Esophagus mucosa (tissue), 1 donor: ENCODE results near the gene FAM174C. TPM values are rescaled to one million over a fixed set of nuclear protein-coding genes. Genes with fewer than 3 reads are reported as not detected.

Experiments
- ATAC-seq: fragments of 200-7000 bp; cut with Tn5 transposase; one replicate; pipeline ENCODE4 v1.9.1; 2020
- total RNA-seq: library from RNA; stranded (reverse); gene quantifications from one replicate; pipeline ENCODE4 v1.2.4, GENCODE V29; 2023
- donor health status: DM: yes; HTN: yes; CAD: no.

FAM174C gene
- total RNA-seq, result 41.2 TPM

DNA sequence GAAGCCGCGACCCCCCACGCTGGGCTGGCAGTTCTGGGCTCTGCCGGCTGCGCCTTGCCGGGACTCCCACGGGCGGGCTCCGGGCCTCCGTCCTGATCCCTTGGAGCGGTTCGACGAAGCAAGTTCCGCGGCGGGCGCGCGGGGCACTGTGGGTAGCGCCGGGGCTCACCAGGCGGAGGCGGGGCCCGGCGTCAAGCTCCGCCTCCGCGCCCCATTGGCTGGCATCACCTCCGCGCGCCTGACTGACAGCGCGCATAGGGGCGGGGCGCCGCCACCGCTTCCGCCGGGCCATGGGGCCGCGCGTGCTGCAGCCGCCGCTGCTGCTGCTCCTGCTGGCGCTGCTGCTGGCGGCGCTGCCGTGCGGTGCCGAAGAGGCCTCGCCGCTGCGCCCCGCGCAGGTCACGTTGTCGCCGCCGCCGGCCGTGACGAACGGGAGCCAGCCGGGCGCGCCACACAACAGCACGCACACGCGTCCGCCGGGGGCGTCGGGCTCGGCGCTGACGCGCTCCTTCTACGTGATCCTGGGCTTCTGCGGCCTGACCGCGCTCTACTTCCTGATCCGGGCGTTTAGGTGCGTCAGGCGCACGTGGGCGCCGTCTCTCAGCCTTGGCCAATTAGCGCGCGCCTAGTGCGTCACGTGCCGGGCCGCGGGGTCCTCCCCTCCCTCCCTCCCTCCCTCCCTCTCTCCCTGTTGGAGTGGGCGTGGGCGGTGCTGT lies at the start of gene FAM174C:
Gene FAM174C (plus strand): TSS at position 271 of the 716 bp plus-strand sequence. CDS start 20 bp downstream, at position 291.
- ATAC-seq, result peak; percentile 80

DNA sequence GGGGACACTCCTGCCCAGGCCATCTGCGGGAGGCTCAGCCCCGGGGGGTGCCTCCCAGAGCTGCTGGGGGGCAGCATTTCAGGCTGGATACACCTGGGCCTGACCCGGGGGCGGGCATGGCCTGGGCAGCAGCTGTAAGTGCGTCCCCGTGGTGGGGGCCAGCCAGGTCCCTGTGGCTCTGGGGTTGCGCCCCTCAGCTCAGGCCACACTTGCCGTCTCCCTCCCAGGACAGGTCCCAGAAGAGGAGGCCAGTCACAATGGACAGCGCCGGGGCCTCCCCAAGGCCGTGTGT lies 49.2 kb upstream of the FAM174C start:
- ATAC-seq, result no peak

DNA sequence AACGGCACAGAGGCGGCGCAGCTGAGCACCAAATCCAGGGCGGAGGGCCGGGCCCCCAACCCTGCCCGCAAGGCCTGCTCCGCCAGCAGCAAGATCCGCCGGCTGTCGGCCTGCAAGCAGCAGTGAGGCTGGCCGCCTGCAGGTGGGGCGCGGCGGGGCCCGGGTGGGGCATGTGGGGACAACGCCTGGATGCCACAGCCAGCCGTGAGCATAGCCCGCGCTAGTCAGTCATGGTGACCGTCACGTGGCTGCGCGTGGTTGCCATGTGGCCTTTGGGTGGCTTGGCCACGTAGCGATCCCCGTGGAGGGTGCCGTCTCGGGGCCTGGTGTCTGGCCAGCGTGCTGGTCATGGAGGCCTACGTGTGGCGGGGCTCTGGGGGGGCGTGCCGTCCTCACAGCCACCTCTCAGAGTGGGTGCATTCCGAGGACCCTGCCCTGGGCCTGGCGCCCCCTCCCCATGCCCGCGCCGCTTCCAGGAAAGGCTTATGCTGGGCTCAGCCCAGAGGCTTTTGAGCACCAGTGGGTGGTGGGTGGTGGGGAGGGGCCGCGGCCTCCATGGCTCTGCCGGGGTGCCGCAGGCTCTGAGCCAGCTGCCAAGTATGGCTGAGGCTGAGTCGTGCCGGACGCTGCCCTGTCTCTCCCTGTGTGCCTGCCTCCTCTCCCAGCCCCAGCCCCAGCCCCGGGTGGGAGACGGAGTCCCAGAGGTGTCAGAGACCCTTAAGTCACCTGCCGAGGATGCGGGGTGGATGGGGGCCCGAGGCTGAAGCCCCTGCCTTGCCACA lies 48.6 kb upstream of the FAM174C start:
- no peak for ATAC-seq

DNA sequence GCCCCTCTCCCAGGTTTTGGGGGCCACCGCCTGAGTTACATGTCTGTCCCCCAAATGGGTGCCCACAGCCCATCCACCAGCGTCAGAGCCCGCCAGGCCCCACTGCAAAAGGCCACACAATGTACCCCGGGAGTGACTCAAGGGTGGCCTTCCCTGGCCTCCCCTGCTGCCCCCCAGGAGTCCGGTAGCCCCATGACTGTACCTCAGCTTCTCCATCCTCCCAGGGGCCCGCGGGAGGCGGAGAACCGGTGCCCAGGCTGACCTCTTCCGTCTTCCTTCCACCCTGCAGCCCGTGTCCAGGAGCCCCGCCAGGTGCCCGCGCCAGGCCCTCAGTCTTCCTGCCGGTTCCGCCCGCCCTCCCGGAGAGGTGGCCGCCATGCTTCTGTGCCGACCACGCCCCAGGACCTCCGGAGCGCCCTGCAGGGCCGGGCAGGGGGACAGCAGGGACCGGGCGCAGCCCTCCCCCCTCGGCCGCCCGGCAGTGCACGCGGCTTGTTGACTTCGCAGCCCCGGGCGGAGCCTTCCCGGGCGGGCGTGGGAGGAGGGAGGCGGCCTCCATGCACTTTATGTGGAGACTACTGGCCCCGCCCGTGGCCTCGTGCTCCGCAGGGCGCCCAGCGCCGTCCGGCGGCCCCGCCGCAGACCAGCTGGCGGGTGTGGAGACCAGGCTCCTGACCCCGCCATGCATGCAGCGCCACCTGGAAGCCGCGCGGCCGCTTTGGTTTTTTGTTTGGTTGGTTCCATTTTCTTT lies 47.9 kb upstream of the FAM174C start:
- no peak for ATAC-seq

DNA sequence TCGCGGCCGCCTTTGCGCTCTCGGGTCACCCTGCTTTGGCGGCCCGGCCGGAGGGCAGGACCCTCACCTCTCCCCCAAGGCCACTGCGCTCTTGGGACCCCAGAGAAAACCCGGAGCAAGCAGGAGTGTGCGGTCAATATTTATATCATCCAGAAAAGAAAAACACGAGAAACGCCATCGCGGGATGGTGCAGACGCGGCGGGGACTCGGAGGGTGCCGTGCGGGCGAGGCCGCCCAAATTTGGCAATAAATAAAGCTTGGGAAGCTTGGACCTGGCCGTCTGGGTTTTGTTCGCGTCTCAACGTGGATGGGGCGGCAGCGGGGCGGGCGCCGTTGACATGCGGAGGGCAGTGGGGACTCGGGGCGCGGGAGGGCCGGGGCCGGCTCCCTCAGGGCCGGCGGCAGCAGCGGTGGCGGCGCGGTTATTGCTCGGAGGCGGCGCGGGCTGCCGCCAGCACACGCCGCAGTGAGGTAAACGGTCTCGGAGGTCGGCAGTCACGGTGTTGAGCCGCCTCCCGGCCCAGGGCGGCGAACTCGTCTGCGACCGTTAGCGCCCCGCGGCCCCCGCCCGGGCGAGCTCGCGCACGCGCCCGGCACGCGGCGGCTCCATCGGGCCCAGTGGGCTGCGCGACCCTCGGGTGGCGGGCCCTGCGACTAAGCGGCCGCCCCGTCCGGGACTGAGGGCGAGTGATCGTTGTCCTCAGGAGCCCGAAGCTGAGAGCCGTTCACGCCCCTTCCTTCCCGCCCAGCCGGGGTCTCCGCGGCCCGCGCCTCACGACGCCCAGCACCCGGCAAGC lies 47.0 kb upstream of the FAM174C start:
- no peak for ATAC-seq

DNA sequence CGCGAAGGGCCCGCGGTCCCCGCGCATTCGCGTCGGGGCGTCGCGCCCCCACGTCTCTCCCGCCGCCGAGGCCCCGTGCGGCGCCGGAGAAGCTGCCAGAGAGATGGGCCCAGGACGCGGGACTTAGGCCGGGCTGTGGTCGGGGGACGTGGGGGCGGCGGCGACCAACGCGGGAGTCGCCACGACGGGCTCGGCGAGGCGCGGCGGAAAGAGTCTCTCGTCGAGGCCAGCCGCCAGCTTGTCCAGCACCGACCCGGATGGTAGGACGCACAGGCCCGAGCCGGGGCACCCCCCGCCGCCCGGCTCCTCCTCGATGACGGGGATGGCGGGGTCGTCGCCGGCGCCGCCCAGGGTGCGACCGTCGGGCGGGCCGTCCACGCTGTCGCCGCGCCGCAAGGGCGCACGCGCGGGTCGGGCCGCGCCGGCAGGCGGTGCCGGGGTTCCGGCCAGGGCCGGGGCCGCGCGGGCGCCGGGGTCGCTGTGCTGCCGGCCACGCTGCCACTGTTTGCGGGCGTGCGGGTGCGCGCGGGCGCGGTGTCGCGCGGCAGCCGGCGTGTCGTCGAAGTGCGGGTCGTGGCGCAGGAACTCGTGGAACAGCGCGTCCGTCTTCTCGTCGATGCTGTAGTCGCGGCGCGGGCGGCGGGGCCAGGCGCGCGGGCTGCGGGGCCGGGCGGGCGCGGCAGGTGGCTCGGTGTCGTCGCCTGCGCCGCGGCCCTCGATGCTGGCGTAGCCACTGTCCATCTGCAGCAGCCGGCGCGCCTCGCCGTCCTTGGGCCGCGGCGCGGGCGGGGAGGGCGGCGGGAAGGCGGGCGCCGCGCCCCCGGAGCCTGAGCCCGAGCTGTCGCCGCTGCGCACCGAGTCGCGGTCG lies 46.0 kb upstream of the FAM174C start:
- ATAC-seq, result no peak

DNA sequence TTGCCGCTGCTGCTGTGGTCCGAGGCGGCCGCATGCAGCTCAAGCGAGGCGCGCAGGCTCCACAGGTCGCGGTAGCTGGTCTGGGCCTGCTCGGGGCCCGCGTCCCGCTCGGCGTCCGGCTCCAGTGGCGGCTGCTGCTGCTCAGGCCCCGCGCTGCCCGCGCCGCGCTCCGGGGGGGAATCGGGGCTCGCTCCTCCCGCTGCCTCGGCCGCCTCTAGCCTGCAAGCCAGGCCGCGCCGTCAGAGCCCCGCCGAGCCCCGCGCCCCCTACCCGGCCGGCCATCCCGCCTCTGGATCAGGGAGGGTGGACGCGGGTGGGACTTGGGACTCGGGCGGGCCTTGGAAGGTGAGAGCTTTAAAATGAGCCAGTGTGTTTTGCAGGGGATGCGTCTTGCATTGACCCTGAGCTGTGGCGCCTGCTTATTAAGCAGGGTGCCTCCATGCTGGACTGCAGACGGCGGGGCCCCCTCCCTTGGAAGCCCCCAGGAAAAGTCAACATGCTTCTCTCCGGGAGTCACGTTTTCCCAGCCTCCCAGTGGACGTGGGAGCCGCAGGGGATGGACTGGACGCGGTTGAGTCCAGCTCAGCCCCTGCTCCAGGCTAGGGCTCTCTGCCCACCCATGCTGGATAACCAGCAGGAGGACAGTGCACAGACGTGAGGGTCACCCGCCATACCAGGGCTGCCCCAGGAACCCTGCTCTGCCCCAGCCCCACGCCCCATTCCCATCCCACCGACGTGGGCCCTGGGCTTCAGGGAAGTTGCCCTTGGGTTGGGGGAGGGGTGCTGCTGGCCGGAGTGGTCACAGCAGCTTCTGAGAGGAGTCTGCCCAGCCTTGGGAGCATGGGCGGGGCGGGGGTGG lies 45.2 kb upstream of the FAM174C start:
- no peak for ATAC-seq

DNA sequence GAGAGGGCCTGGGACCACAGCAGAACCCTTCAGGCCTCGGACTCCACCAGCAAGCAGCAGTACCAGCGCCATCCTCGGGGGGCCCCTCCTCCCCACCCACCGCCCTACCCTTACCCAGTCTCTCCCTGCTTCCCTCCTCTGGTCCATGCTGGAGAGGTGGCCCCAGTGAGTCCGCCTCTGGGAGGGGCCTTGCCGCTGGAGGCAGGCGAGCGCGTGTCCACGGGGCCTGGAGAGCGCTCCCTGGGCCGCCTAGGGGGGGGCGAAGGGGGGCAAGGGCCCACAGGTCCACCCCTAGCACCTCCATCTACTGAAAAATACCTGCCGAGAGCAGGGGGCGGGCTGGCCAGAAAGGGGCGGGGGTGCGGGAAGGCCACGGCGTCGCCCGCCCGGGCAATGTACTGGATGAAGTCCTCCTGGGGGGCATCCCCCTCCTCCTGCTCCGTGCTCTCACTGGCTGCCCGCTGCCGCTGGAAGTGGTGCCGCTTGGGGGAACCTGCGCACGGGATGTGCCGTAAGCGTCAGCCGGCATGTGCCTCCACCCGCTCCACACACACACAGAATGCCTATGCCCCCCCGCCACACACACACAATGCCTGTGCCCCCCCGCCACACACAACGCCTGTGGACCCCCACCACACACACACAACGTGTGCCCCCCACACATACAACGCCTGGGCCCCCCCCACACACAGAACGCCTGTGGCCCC lies 44.4 kb upstream of the FAM174C start:
- no peak for ATAC-seq

DNA sequence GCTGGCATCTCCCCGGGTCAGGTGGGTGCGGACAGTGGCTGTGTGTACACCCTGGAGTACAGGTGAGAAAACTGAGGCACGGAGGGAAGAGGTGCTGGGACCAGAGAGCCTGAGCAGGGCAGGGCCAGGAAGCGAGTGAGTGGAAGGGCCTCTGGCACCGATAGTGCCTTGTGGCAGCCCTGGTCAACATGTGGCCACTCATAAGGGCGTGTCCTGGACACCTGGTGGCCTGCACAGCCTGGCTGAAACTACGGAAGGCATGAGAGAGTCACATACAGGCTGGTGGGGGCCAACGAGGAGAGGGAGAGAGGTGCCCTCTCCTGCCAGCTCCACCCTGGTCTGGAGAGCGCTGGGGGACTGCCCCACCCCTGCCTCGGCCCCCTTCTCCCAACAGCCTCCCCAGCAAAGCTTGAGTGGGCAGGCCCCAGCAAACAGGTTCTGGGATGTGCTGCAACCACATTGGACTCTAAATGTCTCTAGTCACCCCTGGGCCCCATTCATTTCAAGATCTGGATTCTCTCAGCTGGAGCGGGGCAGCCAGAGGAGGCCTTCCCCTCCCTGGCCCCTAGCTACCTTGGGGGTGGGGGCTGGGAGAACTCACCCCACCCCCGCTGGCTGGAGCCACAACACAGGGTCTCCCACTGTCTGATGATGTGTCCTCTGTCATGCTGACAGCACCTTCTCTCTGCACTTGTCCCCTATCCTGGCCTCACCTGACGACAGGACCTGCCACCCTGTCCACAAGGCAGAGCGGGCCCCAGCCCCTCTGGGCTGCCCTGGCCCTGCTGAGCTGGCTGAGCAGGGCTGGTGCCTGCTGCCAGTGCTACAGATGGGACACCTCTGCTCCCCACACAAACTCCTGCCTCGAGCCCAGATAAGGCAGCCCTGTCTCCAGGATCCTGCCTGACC lies 43.3 kb upstream of the FAM174C start:
- peak; percentile 21 for ATAC-seq

DNA sequence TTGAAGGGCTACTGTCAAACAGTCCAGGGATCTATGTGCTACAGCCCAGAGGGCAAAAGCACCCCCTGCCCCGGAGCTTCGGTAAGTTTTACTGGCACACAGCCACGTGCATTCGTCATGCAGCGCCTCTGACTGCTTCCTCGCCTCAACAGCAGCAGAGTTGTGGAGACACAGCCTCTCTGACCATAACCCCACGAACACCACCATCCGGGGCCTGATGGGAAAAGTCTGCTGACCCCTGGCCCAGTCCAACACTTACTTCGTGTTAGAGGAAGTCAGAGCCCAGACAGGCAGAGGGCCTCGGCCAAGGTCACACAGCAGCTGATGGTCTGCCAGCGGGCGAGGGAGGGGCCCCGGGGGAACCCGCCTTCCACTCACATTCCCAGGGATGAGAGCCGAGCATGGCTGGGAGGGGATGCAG lies 42.7 kb upstream of the FAM174C start:
- peak; percentile 2 for ATAC-seq

DNA sequence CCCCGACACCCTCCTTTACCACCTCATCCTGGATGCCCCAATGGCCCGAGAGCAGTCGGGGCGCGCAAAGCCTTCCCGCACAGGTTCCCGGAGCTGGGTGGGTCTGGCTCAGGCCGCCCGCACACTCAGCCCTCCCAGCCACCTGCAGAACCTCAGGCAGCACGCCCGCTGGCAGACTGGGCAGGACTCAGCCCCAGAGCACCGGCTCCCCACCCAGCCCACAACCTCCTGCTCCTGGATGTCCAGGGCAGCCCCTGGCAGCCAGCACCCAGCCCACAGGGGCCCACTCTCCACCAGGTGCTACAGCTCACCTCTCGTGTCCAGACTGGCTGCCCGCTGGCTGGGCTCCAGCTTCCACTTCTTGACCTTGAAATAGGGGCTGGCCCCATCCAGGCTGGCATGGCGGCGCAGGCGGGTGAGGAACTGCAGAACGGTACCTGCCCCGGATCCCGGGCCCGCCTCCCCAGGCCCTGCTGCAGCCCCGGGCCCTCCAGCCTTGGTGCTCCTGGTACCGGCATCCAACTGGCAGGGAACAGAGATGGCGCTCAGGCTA lies 42.1 kb upstream of the FAM174C start:
- ATAC-seq, result no peak

DNA sequence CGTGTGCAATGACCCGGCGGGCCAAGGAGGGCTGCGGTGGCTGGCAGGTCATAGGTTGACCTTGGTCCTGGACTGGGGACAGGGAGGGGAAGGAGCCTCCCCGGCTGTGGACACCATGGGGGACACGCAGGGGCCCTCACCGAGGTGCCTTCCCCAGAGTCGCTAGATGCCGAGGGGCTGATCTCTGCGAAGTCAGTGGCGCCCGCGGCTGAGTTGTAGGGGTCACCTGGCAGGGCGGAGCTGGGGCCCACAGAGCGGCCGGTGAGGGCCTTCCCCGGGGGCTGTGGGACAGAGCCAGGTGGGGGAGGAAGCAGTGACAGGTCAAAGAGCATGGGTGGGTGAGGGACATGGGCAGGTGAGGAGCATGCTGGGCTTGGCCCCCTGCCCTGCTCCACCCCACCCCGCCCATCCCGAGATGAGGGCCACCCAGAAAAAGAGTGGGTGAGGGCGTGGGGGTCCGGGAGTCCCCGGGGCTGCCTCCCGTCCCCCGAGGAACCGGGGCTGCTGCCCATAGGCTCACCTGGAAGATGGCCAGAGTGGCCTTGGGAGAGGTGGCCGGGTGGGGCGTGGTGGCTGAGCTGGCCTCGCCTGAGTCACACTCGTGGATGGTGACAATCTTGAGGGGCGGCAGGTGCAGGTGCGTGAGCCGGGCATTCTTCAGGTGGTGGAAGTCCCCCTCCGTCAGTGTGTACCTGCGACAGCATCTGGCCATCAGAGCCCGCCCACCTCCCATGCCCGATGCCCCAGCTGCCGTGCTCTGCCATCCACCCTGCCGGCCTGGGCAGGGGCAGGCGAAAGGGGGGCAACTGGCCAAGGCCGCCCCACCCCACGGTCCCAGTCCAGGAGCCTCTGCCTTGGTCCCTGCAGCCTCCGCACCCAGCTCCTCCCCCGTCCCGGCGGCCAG lies 41.0 kb upstream of the FAM174C start:
- ATAC-seq, result no peak

DNA sequence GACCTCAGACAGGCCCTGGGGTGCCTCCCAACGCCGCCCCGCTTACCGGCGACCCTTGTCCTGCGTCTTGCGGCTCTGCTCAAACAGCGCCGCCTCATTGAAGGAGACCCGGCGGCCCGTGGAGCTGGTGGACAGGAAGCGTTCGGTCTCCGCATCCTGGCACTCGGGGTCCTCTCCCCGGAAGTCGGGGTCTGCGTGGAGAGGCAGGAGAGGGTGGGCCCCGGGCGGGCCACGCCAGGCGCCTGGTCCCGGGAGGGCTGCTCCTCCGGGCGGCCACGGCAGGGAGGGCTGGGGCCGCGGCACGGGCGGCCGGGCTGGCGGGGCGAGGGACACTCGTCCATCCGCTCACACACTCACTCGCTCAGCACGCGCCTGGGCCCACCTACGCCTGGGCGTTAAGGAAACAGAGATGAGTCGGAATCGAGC lies 40.4 kb upstream of the FAM174C start:
- ATAC-seq, result no peak

DNA sequence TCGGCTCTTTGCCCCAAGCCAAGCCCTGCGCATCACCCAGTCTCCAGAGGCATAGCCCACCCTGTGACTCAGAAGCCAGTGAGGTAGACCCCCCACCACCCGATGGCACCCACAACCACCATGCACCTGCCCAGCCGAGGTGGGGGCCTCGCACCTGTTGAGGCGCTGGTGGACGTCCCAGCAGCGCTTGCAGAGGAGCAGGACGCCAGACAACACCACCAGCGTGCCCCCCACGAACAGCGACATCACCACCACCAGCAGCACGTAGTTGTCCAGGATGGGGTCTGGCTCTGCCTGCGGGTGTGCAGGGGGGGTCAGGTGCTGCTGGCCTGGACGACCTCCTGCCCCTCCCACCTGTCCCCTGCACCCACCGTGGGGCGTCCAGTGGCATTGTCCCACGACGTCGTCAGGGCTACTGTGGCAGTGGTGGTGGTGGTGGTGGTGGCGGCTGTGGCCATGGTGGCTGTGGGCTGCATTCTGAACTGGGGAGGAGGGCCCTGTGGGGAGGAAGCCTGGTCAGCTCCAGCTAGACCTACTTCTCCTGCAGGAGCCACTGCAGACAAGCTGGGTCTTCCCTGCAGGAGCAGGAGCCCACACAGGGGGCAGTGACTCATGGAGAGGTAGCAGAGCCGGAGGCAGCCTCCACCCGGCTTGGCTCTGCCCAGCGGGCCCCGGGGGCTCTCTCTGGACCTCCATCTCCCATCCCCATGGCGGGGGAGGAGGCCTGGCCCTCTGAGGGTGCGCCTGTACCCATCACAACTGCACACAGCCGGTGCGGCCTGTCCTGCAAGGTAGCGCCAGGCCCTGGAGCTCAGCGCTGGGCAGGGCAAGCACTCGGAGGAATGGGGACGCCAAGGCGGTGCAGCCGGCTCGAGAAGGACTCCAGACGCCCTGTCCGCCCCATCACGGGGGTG lies 39.4 kb upstream of the FAM174C start:
- ATAC-seq, result peak; percentile 37

DNA sequence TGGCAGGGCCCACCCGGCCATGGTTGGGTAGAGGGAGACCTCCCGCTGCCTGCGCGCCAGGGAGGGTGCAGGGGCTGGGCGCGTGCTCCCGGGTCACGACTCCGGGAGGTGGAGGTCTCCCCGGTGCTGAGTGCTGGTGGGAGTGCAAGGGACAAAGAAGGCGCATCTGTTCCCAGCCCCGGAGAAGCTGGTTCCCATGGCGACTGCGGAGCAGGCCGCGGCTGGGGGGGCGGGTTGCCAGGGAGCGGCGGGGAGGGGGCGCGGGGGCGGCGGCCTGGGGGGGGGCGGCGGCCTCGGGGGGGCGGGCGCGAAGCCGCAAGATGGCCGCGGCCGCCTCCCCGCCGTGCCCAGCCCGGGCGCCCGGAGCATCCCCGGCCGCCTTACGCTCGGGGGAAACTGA lies 38.8 kb upstream of the FAM174C start:
- no peak for ATAC-seq

DNA sequence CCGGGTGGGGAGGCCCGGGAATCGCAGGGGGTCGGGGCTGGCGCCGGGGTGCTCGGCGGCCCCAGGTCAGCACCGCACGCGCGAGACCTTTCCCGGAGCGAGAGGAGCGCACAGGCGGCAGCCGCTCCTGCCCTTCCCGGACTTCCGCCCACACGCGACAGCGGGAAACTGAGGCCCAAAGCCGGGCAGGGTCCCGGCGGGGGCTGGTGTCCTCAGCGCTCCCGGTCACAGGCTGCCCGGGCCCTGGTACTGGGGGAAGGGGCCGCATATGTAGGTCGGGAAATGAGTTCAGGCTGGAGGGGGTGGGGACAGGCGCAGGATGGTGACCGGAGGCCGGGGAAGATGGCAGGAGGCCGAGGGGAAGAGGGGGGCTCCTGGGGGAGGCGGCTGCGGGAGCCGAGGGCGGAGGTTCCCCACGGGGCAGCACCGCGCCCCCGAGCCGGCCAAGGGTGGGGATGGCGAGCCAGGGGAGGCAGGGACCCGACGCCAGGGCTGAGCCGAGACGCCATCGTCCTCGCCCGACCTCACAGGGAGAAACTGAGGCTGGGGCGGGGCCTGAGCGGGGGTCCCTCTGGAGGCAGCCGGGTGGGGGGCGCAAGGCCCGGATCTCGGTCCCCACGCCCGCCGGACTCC lies 38.2 kb upstream of the FAM174C start:
- ATAC-seq, result no peak
